Transverse colon (tissue), 4 donors: ENCODE results near the gene NLRP10. TPM values are rescaled to one million over a fixed set of nuclear protein-coding genes. Genes with fewer than 3 reads are reported as not detected.

Experiments used
- DNase-seq: peaks from one replicate; pipeline ENCODE4 v3.0.0-alpha.2; 2019
- H3K27ac ChIP-seq, 4 donors: fragments of 200-600 bp; sonication (generic); 2 replicates each; pipeline ENCODE4 v1.5.1; 2016 to 2018; ENCODE audit warnings: inconsistent platforms in 4 of 4
- H3K27me3 ChIP-seq: fragments of 200-600 bp; sonication (generic); 2 replicates; pipeline ENCODE4 v1.5.1; 2017; ENCODE audit warnings: inconsistent platforms
- H3K36me3 ChIP-seq, 4 donors: fragments of 200-600 bp; sonication (generic); 2 replicates each; pipeline ENCODE4 v1.5.1; 2017 to 2019; ENCODE audit warnings: inconsistent platforms in 4 of 4
- H3K4me1 ChIP-seq, 4 donors: fragments of 200-600 bp; sonication (generic); 2 replicates each; pipeline ENCODE4 v1.5.1; 2017 to 2020; ENCODE audit warnings: inconsistent platforms in 4 of 4
- H3K4me3 ChIP-seq, 4 donors: fragments of 200-600 bp; sonication (generic); 1 replicate in 1 of 4; 2 replicates in 3 of 4; pipeline versions ENCODE4 v1.5.1 to v1.6.1; 2017 to 2019; ENCODE audit warnings: inconsistent platforms in 4 of 4
- H3K9me3 ChIP-seq, 2 donors: fragments of 200-600 bp; sonication (generic); 2 replicates each; pipeline ENCODE4 v1.5.1; 2017 to 2019; ENCODE audit warnings: inconsistent platforms in 2 of 2
- CTCF ChIP-seq, 5 experiments: fragments of 200-600 bp in 3 of 5; fragments of 450-650 bp in 2 of 5; sonication (generic) in 3 of 5; IDR thresholded peaks; 1 replicate in 2 of 5; 2 replicates in 3 of 5; pipeline ENCODE4 v1.5.1; 2016 to 2017; ENCODE audit warnings: antibody characterized with exemption in 5 of 5, inconsistent platforms in 3 of 5, mild to moderate bottlenecking in 2 of 5, moderate library complexity in 1 of 5
- EP300 ChIP-seq: sonication (generic); formaldehyde crosslinking; IDR thresholded peaks from one replicate; pipeline ENCODE4 v1.6.1; 2017; ENCODE audit warnings: antibody characterized with exemption, low read depth
- POLR2A ChIP-seq: fragments of 450-650 bp; IDR thresholded peaks from one replicate; pipeline ENCODE4 v1.6.1; 2016; ENCODE audit warnings: antibody characterized with exemption, mild to moderate bottlenecking, moderate library complexity
- POLR2AphosphoS5 ChIP-seq, 3 donors: sonication (generic); formaldehyde crosslinking; IDR thresholded peaks; one replicate each; pipeline ENCODE4 v1.6.1; 2016; ENCODE audit warnings: antibody characterized with exemption in 3 of 3
- WGBS, 2 donors: methylation state at CpG; one replicate each; pipeline ENCODE4 v1.1.5; 2018; ENCODE audit warnings: low coverage in 1 of 2; 5-methylcytosine and 5-hydroxymethylcytosine counted together
- in situ Hi-C, 4 donors: fragments of 200-750 bp; cut with MboI; loops; one replicate each; pipeline versions ENCODE4 v1.15.0 to v1.15.1; 2017; ENCODE audit warnings: low sequenced_read_pairs in 3 of 4, low pct_ligation_motif_present in 1 of 4, low pct_unique_long_range_greater_than_20kb in 1 of 4
- intact Hi-C: fragments of 100-400 bp; cut with DNase I; formaldehyde crosslinking; loops from one replicate; pipeline ENCODE4 v1.15.1; 2023; ENCODE audit warnings: low total_unique reads
- total RNA-seq, 4 donors: library from RNA; depleted of rRNA; stranded (reverse); fragments of >200 nt; gene quantifications; one replicate each; pipeline ENCODE4 v1.1.0, GENCODE V29; 2016

The NLRP10 gene
- total RNA-seq, 4 donors from 2014 or later = not detected

GRCh38 chr11:7974668-7975067, 9.4 kb upstream of the NLRP10 start:
- Histone ChIP-seq H3K4me1 (no peaks in the 10 kb centered on the region), H3K4me3 (no peak overlapping the region), H3K9me3 (no peaks in the 10 kb centered on the region), H3K36me3 (no peaks in the 10 kb centered on the region), H3K27ac (no peak overlapping the region), H3K27me3 (no peaks in the 10 kb centered on the region)
- in situ Hi-C loops (no loop called here), intact Hi-C loops (no loop called here)
- DNase-seq = no peak
- WGBS, 2 donors = 58 to 73% methylated on average over 2 of the region's 2 CpGs
- TF ChIP-seq POLR2AphosphoS5 (IDR thresholded peaks at IDR 0.05) (no peak), CTCF (IDR thresholded peaks at IDR 0.05) (no peak), POLR2A (no peak), EP300 (no peak)

- TF ChIP-seq EP300 (no peak), POLR2A (no peak), POLR2AphosphoS5 (IDR thresholded peaks at IDR 0.05) (no peak), CTCF (IDR thresholded peaks at IDR 0.05) (no peak)
- intact Hi-C loops = no loop called here
- no peak for DNase-seq
- Histone ChIP-seq H3K27me3 (no peaks in the 10 kb centered on the region), H3K9me3 (no peaks in the 10 kb centered on the region), H3K36me3 (no peaks in the 10 kb centered on the region), H3K4me3 (no peak overlapping the region), H3K27ac (no peak overlapping the region), H3K4me1 (no peaks in the 10 kb centered on the region)
- WGBS, 2 donors = 82 to 89% methylated on average over 5 of the region's 5 CpGs
- in situ Hi-C loops = no loop called here
Observed at GRCh38 chr11:7973011-7973410, 7.8 kb upstream of the NLRP10 start.

DNA sequence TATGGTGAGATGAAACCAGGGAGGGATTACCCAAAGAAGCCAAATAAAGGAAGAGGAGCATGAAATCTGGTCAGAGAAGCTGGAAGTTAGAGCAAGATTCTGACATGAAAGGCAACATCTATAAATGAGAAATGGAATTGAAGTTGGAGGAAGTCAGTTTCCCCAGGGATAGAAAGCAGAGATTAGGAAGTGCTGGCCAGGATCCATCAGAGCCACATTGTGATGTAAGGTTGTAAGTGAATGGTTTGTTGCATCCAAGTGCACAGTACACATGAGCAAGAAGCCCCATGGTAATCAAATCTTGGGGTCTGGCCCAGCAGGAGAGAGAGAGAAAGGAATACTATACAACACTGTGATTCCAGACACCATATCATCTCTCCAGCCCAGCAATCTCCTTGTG, 6.6 kb upstream of the NLRP10 start:
- DNase-seq = no peak
- intact Hi-C loops (no loop called here), in situ Hi-C loops (no loop called here)
- Histone ChIP-seq H3K36me3 (no peaks in the 10 kb centered on the region), H3K4me3 (no peak overlapping the region), H3K4me1 (no peaks in the 10 kb centered on the region), H3K9me3 (no peaks in the 10 kb centered on the region), H3K27ac (no peak overlapping the region), H3K27me3 (no peaks in the 10 kb centered on the region)
- no peak for TF ChIP-seq CTCF (IDR thresholded peaks at IDR 0.05)
- no peak for TF ChIP-seq POLR2A
- no peak for TF ChIP-seq EP300
- TF ChIP-seq POLR2AphosphoS5 (IDR thresholded peaks at IDR 0.05) = no peak

DNA sequence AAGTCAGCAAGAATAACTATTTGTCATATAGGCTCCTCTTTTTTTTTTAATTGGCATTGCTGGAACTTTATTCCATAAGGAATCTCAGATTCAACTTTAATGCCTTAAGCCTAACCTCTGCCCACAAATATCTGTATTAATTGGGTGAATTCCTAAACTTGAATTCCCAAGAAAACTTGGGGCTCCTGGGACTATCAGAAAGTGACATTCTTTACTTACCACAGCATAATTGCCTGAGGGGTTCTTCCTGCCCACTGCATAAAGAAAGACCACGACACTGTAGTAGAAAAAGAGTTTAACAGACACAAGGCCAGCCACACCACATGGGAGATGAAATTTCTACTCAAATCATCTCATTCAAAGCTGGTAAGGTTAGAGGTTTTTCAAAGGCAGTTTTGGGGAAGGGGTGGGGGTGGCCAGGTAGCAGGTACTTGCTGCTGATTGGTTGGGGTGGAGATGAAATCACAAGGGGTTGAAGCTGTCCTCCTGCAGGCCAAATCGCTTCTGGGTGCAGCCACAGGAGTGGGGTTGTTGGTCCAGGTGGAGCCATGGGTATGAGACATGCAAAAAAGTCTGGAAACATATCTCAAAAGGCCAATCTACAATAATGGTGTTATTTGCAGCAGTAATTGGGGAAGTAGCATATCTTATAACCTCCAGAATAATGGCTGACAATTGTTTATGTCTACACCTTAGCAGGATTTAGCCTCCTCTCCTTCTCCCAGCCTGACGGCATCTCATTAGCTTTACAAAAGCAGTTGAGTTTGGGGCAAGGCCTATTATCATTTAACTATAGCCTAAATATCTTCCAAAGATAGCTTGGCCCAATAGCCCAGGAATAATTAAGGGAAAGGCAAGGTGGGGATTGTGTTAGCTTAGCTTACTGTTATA, 4.8 kb upstream of the NLRP10 start:
- in situ Hi-C loops = no loop called here
- Histone ChIP-seq H3K27me3 (no peaks in the 10 kb centered on the region), H3K9me3 (no peaks in the 10 kb centered on the region), H3K4me3 (no peak overlapping the region), H3K36me3 (no peaks in the 10 kb centered on the region), H3K4me1 (no peaks in the 10 kb centered on the region), H3K27ac (no peak overlapping the region)
- TF ChIP-seq CTCF (IDR thresholded peaks at IDR 0.05) (no peak), POLR2AphosphoS5 (IDR thresholded peaks at IDR 0.05) (no peak), EP300 (no peak), POLR2A (no peak)
- intact Hi-C loops = no loop called here
- DNase-seq = no peak
- 67 to 70% methylated on average over 2 to 3 of the region's 3 CpGs for WGBS, 2 donors
